ENCODE data around the gene TNFRSF25.

DNA sequence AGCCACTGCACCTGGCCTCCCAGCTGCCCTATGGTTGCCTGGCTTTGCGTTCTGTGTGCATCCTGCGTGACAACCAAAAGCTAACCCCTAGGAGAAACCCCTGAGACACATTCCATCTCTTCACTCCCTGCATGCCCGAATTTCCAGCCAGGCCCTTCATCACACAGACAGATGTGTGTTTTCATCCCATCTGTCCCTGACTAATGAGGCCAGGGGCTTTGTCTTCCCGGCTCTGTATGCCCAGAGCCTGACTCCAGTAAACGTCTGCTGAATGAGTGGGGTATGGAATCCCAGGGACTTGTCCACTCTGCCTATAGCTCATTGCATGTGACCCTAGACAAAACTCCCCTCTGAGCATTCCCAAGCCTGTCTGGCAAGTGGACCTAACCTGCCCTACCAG is 31.8 kb downstream of the TNFRSF25 start:
- TF ChIP-seq, protein P1, sequence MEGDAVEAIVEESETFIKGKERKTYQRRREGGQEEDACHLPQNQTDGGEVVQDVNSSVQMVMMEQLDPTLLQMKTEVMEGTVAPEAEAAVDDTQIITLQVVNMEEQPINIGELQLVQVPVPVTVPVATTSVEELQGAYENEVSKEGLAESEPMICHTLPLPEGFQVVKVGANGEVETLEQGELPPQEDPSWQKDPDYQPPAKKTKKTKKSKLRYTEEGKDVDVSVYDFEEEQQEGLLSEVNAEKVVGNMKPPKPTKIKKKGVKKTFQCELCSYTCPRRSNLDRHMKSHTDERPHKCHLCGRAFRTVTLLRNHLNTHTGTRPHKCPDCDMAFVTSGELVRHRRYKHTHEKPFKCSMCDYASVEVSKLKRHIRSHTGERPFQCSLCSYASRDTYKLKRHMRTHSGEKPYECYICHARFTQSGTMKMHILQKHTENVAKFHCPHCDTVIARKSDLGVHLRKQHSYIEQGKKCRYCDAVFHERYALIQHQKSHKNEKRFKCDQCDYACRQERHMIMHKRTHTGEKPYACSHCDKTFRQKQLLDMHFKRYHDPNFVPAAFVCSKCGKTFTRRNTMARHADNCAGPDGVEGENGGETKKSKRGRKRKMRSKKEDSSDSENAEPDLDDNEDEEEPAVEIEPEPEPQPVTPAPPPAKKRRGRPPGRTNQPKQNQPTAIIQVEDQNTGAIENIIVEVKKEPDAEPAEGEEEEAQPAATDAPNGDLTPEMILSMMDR (IDR thresholded peaks at IDR 0.05; ENCODE audit: low read depth, low read length), result no peak
- TF ChIP-seq EZH2phosphoT487 (IDR thresholded peaks at IDR 0.05; ENCODE audit: low read depth), result no peak

Data from OCI-LY3 (cell line).